HG03045 (cell line): ENCODE data around the gene ZBTB44.

Experiments
- ATAC-seq: cut with Tn5 transposase; IDR thresholded peaks from one replicate; pipeline ENCODE4 v1.9.1; 2021; ENCODE audit warnings: mild to moderate bottlenecking, moderate library complexity; ENCODE audit not compliant: unreplicated experiment

The ZBTB44 gene

DNA sequence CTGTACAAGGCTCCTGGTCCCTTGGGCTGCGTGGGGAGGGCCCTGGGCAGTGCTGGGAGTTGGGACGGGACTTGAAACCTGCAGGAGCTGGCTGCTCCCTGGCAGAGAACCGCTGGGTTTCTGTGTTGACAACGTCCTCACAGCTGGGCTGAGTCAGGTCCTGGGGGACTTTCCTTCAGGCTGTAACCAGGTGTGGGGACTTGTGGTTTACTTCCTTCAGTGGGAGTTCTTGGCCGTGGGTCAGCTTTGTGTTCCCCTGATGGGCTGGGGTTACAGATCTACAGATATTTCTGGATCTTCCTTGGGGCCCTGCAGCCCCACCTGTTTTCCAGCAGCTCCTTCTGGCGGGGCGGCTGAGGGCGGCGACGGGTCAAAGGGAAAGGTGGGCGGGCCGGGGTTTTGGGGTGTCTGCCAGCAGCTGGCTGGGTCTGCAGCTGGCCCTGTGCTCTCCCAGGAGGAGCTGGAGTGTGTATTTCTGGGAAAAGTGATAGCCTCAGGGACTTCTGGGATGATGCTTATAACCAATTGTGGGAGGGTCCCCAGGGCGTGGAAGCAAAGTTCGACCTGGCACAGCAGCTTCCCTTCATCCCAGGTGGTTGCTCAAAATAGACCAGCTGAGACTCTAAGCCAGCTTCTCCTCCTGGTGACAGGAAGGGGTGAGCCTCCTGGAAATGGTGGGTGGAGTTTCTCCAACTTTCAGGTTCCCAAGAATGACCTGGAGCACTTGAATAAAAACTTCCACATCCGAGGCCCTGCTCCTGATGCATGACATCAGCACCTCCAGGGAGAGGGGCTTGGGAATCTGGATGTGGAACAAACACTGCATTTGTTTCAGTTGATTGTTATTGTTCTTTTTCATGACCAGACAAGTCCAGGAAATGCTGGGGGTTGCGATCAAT lies 136.0 kb downstream of the ZBTB44 start:
- ATAC-seq: no peak

GRCh38 chr11:130177782-130178181 lies 136.9 kb downstream of the ZBTB44 start:
- no peak for ATAC-seq
